GM18873 (cell line): ENCODE data around the gene NFRKB.
"Not testable (repeated sequence)": the region's sequence is repeated elsewhere in the genome, so short reads cannot be mapped to it uniquely, and the experiment has no call there.

Experiments used
- ATAC-seq: cut with Tn5 transposase; IDR thresholded peaks from one replicate; pipeline ENCODE4 v1.9.1; 2021; ENCODE audit warnings: mild to moderate bottlenecking, moderate library complexity, moderate number of reproducible peaks; ENCODE audit not compliant: unreplicated experiment, low FRiP score

Gene NFRKB

GRCh38 chr11:129896062-129896461 is 684 bp upstream of the NFRKB start:
- no peak for ATAC-seq

- peak; percentile 6 for ATAC-seq
Observed at GRCh38 chr11:129894278-129895125, 876 bp downstream of the NFRKB start.

- ATAC-seq = no peak
Observed at GRCh38 chr11:129888451-129888850, 6.9 kb downstream of the NFRKB start.

- no peak for ATAC-seq
Observed at GRCh38 chr11:129885381-129885780, 10.0 kb downstream of the NFRKB start.

GRCh38 chr11:129884581-129884980 is 10.8 kb downstream of the NFRKB start:
- no peak for ATAC-seq

GRCh38 chr11:129881570-129882170 is 13.7 kb downstream of the NFRKB start:
- ATAC-seq = no peak

- no peak for ATAC-seq
Observed at GRCh38 chr11:129880311-129880710, 15.1 kb downstream of the NFRKB start.

GRCh38 chr11:129871914-129872313 is 23.5 kb downstream of the NFRKB start:
- ATAC-seq = no peak

- not testable (repeated sequence) for ATAC-seq
Observed at GRCh38 chr11:129868626-129869025, 26.8 kb downstream of the NFRKB start.

GRCh38 chr11:129866311-129866710 is 29.1 kb downstream of the NFRKB start:
- no peak for ATAC-seq

- ATAC-seq = no peak
Observed at GRCh38 chr11:129865701-129866100, 29.7 kb downstream of the NFRKB start.

GRCh38 chr11:129864811-129865210 is 30.6 kb downstream of the NFRKB start:
- ATAC-seq = no peak

- no peak for ATAC-seq
Observed at GRCh38 chr11:129861702-129862522, 33.5 kb downstream of the NFRKB start.

GRCh38 chr11:129856036-129856435 is 39.3 kb downstream of the NFRKB start:
- no peak for ATAC-seq

GRCh38 chr11:129855086-129855485 is 40.3 kb downstream of the NFRKB start:
- no peak for ATAC-seq

- ATAC-seq = no peak
Observed at GRCh38 chr11:129854232-129854805, 41.1 kb downstream of the NFRKB start.

- ATAC-seq = no peak
Observed at GRCh38 chr11:129853518-129854231, 41.7 kb downstream of the NFRKB start.

- ATAC-seq = no peak
Observed at GRCh38 chr11:129852125-129852740, 43.1 kb downstream of the NFRKB start.

GRCh38 chr11:129849447-129850130 is 45.8 kb downstream of the NFRKB start:
- no peak for ATAC-seq
